Mesodermal cell (in vitro differentiated cells): ENCODE measurements around the gene INPP5A.
"Not testable (repeated sequence)": the region's sequence is repeated elsewhere in the genome, so short reads cannot be mapped to it uniquely, and the experiment has no call there.

ENCODE experiments used
- H3K27ac ChIP-seq: 2 replicates; pipeline ENCODE4 v1.7.0; 2013; ENCODE audit warnings: mild to moderate bottlenecking, low read depth, low read length, moderate library complexity; ENCODE audit not compliant: severe bottlenecking
- H3K36me3 ChIP-seq: 2 replicates; pipeline ENCODE4 v1.7.1; 2013; ENCODE audit warnings: mild to moderate bottlenecking, low read length, moderate library complexity; ENCODE audit not compliant: control insufficient read depth, insufficient read depth
- H3K4me1 ChIP-seq: one replicate; pipeline ENCODE4 v1.7.1; 2013; ENCODE audit warnings: mild to moderate bottlenecking, low read length; ENCODE audit not compliant: insufficient read depth, control insufficient read depth, poor library complexity, severe bottlenecking
- H3K4me3 ChIP-seq: 2 replicates; pipeline ENCODE4 v1.7.0; 2013; ENCODE audit warnings: low read length, control low read depth, mild to moderate bottlenecking; ENCODE audit not compliant: insufficient read depth, poor library complexity, severe bottlenecking; ENCODE audit errors: extremely low read depth
- H3K9me3 ChIP-seq: 2 replicates; pipeline ENCODE4 v1.7.1; 2013; ENCODE audit warnings: mild to moderate bottlenecking, low read length, moderate library complexity; ENCODE audit not compliant: control insufficient read depth
- WGBS, 2 experiments: methylation state at CpG; one replicate each; pipeline ENCODE4 v1.1.5; 2013; ENCODE audit warnings: missing lambda C conversion rate in 2 of 2; ENCODE audit not compliant: insufficient coverage in 2 of 2; 5-methylcytosine and 5-hydroxymethylcytosine counted together

Gene INPP5A

DNA sequence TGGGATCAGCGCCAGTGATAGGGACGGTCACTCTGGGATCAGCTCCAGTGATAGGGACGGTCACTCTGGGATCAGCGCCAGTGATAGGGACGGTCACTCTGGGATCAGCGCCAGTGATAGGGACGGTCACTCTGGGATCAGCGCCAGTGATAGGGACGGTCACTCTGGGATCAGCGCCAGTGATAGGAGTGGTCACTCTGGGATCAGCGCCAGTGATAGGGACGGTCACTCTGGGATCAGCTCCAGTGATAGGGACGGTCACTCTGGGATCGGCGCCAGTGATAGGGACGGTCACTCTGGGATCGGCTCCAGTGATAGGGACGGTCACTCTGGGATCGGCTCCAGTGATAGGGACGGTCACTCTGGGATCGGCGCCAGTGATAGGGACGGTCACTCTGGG is 32.0 kb upstream of the INPP5A start:
- not testable (repeated sequence) for H3K4me3 ChIP-seq, H3K9me3 ChIP-seq, H3K36me3 ChIP-seq, H3K27ac ChIP-seq, H3K4me1 ChIP-seq
- WGBS, 2 experiments: 76 to 85% methylated on average over 9 to 11 of the region's 23 CpGs

DNA sequence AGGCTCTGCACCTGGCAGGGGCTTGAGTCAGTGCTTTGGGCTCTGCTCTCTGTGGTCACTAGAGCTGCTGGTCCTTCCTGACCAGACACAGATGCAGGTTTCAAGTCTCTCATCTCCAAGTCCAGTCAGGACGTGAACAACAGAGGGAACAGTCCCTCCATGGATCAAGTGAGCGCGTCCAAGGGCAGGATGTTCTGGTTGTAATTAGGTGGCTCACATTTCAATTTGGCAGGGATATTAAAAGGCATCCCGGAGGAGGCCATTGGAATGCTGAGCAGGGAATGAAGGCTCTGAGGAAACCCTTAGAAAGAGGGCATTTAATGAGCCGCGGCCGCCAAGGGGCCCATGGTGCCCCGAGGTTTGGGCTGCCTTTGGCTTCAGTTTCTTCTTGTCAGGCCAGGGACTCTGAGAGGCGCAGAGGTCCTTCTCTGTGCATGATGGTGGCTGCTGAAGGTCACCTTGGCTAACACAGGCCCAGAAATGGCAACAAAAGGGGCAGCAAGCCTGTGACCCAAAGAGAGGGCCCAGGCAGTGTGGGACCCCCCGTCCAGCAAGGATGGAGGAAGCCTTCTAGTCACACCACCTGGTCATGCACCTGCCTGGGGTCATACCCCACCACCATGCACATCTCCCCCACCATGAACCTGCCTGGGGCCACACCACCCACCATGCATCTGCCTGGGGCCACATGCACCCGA is 30.7 kb upstream of the INPP5A start:
- H3K36me3 ChIP-seq: no peaks in the 10 kb centered on the region
- 88 to 89% methylated on average over 9 to 11 of the region's 11 CpGs for WGBS, 2 experiments
- H3K27ac ChIP-seq: no peak overlapping the region
- H3K9me3 ChIP-seq: no peaks in the 10 kb centered on the region
- no peak overlapping the region for H3K4me3 ChIP-seq
- H3K4me1 ChIP-seq: no peaks in the 10 kb centered on the region

DNA sequence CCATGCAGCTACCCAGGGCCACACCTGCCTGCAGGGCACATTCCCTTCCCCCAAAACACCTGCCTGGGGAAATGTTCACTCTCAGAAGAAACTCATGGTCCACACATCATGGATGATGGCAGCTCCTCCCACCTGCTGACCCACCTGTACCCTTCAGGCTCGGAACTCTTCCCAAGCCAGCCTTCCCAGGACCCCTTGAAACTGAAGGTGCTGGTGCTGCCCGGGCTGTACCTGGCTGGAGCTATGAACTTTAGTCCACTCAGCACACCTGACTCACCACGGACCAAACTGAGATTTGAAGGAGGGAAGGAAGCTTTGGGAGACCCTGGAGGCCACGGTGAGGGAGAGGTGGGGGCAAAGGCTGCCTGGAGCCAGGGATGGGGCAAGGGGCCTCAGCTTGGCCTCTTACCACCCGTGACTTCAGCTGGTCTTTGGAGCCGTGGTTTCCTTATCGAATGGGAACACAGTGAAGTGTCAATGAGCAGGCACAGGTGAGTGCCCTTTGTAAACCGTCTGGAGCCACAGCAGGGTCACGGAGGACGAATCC is 30.1 kb upstream of the INPP5A start:
- Histone ChIP-seq H3K9me3 (no peaks in the 10 kb centered on the region), H3K4me3 (no peak overlapping the region), H3K36me3 (no peaks in the 10 kb centered on the region), H3K27ac (no peak overlapping the region), H3K4me1 (no peaks in the 10 kb centered on the region)
- 75 to 83% methylated on average over 8 to 9 of the region's 10 CpGs for WGBS, 2 experiments

DNA sequence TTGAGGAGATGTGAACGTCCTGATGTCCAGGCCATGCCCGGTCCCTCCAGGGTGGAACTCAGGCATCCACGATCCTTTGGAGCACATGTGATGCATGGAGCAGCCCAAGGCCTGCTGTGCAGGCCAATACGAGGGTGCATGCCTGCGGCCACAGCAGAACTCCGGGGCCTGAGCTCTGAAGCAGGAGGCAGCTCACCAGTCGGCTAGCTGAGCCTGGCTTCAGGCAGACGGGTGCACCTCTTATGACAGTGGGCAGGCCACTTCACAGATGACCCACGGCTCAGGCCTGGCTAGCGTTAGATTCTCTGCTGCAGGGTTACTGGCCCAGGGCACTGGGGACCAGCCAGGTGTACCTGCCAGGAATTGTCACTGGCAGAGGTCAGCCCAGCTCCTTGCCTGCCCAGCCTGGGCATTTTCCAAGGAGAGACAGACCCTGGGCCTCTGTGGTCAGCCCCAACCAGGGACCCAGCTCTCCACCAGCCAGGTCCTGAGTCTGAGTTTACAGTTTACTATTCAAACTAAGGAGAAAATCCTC is 29.6 kb upstream of the INPP5A start:
- no peaks in the 10 kb centered on the region for H3K4me1 ChIP-seq
- WGBS, 2 experiments: 91 to 94% methylated on average over 10 of the region's 10 CpGs
- H3K36me3 ChIP-seq: no peaks in the 10 kb centered on the region
- no peak overlapping the region for H3K27ac ChIP-seq
- H3K9me3 ChIP-seq: no peaks in the 10 kb centered on the region
- H3K4me3 ChIP-seq: no peak overlapping the region

DNA sequence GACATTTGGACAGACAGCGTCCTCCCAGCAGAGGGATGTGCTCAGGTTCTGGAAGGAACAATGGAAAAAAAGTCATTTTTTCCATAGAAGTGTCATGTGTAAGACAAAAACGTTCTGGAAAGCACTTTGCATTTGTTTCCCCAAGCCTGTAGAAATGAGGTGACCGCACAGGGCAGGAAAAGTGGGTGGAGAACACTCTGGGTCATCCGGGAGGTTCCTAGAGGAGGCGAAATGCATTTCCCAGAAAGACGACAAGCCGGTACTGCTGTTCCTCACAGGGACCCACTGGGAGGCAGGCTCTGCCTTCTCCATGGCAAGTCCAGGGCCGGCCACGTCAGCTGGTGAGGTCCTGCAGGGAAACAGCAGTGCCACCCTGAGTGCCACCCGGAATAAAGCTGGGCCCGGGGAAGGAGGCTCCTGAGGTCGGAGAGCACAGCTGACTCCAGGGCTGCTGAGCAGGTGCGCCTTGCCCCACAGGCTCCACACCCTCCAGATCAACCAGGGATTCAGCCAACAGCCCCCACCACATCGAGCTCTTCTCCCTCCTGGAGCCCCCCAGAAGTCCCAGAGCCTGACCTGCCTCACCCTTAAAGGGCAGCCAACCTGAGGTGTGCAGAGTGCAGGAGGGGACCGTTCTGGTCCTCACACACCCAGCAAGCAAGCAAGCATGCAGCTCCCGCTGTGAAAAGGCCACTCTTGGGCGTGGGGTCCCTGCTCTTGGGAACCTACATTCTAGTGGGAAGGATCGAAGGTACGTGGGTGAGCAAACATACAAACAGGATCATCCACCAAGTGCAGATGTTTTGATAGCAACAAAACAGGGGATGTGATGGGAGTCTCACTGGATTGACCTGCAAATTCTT is 28.8 kb upstream of the INPP5A start:
- WGBS, 2 experiments: 84 to 86% methylated on average over 13 to 16 of the region's 19 CpGs
- Histone ChIP-seq H3K4me1 (no peaks in the 10 kb centered on the region), H3K4me3 (no peak overlapping the region), H3K9me3 (no peaks in the 10 kb centered on the region), H3K27ac (no peak overlapping the region), H3K36me3 (no peaks in the 10 kb centered on the region)

DNA sequence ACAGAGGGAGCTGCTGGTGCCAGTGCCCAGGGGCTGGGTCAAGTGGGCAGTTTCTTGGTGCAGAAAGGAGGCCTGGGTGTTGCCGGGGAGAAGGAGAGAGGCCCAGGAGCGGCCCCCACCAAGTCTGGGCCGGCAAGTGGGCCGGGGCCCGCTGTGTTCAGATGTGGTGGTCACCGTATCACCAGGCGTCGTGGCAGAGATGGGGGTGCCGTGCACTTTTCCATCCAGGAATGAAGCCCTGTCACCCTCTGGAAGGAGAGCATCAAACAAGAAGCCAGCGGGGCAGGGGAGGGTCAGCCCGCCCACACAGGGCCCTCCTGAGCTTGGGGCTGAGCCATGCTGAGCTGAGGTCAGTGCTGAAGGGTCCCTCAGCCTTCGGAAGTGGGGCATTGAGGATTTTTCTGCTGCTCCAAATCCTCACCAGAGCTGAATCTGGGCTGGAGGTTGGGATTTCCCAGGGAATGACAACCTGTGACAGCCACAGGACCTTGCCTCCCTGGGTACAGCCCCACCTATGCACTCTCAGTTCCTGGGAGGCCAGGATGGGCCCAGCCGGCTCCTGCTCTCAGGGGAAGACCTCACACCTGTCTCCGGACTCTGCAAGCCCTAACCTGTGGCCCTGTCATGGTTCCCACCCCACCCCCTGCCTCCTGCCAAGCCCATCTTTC is 27.9 kb upstream of the INPP5A start:
- Histone ChIP-seq H3K4me3 (no peak overlapping the region), H3K36me3 (no peaks in the 10 kb centered on the region), H3K4me1 (no peaks in the 10 kb centered on the region), H3K27ac (no peak overlapping the region), H3K9me3 (no peaks in the 10 kb centered on the region)
- WGBS, 2 experiments: 88 to 89% methylated on average over 13 to 14 of the region's 14 CpGs

DNA sequence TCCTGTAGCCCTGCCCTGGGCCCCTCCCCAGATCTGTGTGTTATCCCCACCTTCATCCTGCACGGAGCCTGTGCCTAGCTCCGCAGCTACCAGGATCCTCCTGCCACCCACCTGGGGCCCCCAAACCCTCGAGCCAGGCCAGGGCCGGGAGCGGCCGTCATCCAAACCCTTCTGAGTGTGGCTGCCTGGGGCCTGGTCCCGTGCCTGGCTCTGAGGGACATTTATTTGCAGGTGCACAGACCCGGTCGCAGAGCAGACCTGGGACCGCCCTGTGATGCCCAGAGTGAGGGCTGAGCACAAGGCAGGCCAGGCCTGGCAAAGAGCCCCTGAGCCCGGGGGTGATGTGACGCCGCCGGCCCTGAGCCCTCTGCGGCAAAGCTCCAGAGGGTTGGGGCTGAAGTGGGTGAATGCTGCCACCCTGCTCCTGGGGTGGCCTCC is 27.4 kb upstream of the INPP5A start:
- H3K9me3 ChIP-seq: no peaks in the 10 kb centered on the region
- H3K4me3 ChIP-seq: no peak overlapping the region
- peaks cover 5% of the 10 kb centered on the region for H3K4me1 ChIP-seq
- WGBS, 2 experiments: 97 to 98% methylated on average over 9 to 10 of the region's 15 CpGs
- H3K36me3 ChIP-seq: no peaks in the 10 kb centered on the region
- H3K27ac ChIP-seq: no peak overlapping the region

DNA sequence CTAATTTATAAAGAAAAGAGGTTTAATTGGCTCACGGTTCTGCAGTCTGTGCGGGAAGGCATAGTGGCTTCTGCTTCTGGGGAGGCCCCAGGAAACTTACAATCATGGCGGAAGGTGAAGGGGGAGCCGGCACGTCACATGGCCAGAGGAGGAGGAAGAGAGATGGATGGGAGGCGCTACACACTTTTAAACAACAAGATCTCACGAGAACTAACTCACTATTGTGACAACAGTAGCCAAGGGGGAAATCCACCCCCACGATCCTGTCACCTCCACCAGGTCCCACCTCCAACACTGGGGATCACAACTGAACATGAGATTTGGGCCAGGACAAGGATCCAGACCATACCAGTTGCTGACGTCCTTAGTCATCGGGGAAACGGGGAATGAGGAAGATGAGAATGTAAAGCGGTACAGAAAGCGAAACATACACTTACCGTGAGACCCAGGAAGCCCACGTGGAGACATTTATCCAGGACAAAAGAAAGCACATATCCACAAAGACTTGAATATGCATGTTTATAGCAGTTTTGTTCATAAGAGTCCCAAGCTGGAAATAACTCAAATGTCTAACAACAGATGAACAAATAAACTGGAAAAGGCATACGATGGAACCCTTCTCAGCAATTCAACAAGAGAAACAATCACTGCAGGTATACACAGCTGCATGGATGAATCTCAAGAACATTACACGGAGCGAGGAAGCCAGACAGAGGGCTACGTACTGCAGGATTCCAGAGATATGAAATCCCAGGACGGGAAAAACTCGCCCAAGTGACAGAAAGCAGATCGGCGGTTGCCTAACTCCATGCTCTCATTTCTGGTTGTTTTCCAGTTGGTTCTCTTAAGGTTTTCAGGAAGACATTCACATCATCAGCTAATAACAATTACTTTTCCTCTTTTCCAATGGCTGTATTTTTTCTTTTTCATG is 26.2 kb upstream of the INPP5A start:
- Histone ChIP-seq H3K4me3 (no peak overlapping the region), H3K9me3 (no peaks in the 10 kb centered on the region), H3K36me3 (no peaks in the 10 kb centered on the region), H3K4me1 (peaks cover 8% of the 10 kb centered on the region), H3K27ac (no peak overlapping the region)
- 86 to 94% methylated on average over 15 to 17 of the region's 23 CpGs for WGBS, 2 experiments

DNA sequence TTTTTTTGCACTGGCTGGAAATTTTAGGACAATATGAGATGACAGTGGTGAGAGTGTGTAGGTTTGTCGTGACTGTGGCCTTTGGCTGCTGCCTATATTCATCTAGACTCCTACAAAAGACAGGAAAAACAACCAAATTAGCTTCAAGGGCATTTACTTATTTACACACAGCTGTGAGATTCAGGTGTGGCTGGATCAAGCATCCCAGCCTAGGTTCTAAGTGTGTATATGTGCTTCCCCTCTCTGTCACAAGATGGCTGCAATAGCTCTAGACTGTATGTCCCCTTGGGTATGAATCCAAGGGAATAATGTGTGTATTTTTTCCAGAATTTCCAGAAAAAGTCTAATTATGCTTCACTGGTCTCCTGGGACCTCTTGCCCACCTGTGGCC is 25.5 kb upstream of the INPP5A start:
- no peaks in the 10 kb centered on the region for H3K9me3 ChIP-seq
- no peak overlapping the region for H3K4me3 ChIP-seq
- H3K4me1 ChIP-seq: peaks cover 15% of the 10 kb centered on the region
- H3K36me3 ChIP-seq: no peaks in the 10 kb centered on the region
- no CpG with 5 or more reads among the region's 1 CpG for WGBS, 2 experiments
- no peak overlapping the region for H3K27ac ChIP-seq
